Iris pigment epithelial cell (primary cell): ENCODE measurements around the gene TMEM82.
"Not testable (repeated sequence)": the region's sequence is repeated elsewhere in the genome, so short reads cannot be mapped to it uniquely, and the experiment has no call there.

Experiments
- DNase-seq: peaks from one replicate; pipeline ENCODE4 v3.0.0-alpha.2; 2011; ENCODE audit warnings: low read depth

Gene TMEM82

GRCh38 chr1:15742339-15742801 is at the start of gene TMEM82:
Gene TMEM82, plus strand, starts transcription at chr1:15742499. Its CDS starts 61 bp downstream, at chr1:15742560.
- no peak for DNase-seq

- DNase-seq = no peak
Observed at GRCh38 chr1:15693371-15693770, 48.9 kb upstream of the TMEM82 start.

GRCh38 chr1:15696956-15697521 is 45.3 kb upstream of the TMEM82 start:
- no peak for DNase-seq

- no peak for DNase-seq
Observed at GRCh38 chr1:15698201-15698600, 44.1 kb upstream of the TMEM82 start.

- DNase-seq = not testable (repeated sequence)
Observed at GRCh38 chr1:15699321-15699720, 43.0 kb upstream of the TMEM82 start.

GRCh38 chr1:15700508-15700907 is 41.8 kb upstream of the TMEM82 start:
- peak; percentile 54 for DNase-seq

GRCh38 chr1:15701784-15702183 is 40.5 kb upstream of the TMEM82 start:
- DNase-seq = no peak

- DNase-seq = no peak
Observed at GRCh38 chr1:15702722-15703550, 39.4 kb upstream of the TMEM82 start.

GRCh38 chr1:15703562-15703961 is 38.7 kb upstream of the TMEM82 start:
- peak; percentile 89 for DNase-seq

- no peak for DNase-seq
Observed at GRCh38 chr1:15704526-15705183, 37.6 kb upstream of the TMEM82 start.

GRCh38 chr1:15705184-15705566 is 37.1 kb upstream of the TMEM82 start:
- DNase-seq = no peak

GRCh38 chr1:15706751-15707150 is 35.5 kb upstream of the TMEM82 start:
- DNase-seq = no peak

- DNase-seq = no peak
Observed at GRCh38 chr1:15707239-15707925, 34.9 kb upstream of the TMEM82 start.

GRCh38 chr1:15708486-15709137 is 33.7 kb upstream of the TMEM82 start:
- DNase-seq = no peak

- no peak for DNase-seq
Observed at GRCh38 chr1:15709226-15709625, 33.1 kb upstream of the TMEM82 start.

GRCh38 chr1:15712168-15712567 is 30.1 kb upstream of the TMEM82 start:
- DNase-seq = no peak

- peak; percentile 54 for DNase-seq
Observed at GRCh38 chr1:15714406-15715136, 27.7 kb upstream of the TMEM82 start.

GRCh38 chr1:15717418-15718125 is 24.7 kb upstream of the TMEM82 start:
- DNase-seq = no peak

GRCh38 chr1:15718199-15718601 is 24.1 kb upstream of the TMEM82 start:
- no peak for DNase-seq

- DNase-seq = no peak
Observed at GRCh38 chr1:15719381-15720120, 22.7 kb upstream of the TMEM82 start.
